Retina (tissue), 1 donor: ENCODE results near the gene LATS1.

Source experiments
- DNase-seq: peaks from one replicate; pipeline ENCODE4 v3.0.0-alpha.2; 2016

LATS1 gene

GRCh38 chr6:149648148-149649145 lies 69.5 kb downstream of the LATS1 start, which contains the start of gene KATNA1:
Gene KATNA1, minus strand, starts transcription at chr6:149648714. Its CDS starts 10,167 bp downstream, at chr6:149638547.
- peak; percentile 92 for DNase-seq

GRCh38 chr6:149646599-149646998 lies 71.3 kb downstream of the LATS1 start:
- no peak for DNase-seq

GRCh38 chr6:149642829-149643580 lies 74.9 kb downstream of the LATS1 start:
- no peak for DNase-seq

GRCh38 chr6:149636124-149636523 lies 81.8 kb downstream of the LATS1 start:
- no peak for DNase-seq

- no peak for DNase-seq
These were observed 83.6 kb downstream of the LATS1 start for GRCh38 chr6:149634315-149634714.

- no peak for DNase-seq
These were observed 88.9 kb downstream of the LATS1 start for GRCh38 chr6:149628875-149629510.

GRCh38 chr6:149627672-149628071 lies 90.2 kb downstream of the LATS1 start:
- no peak for DNase-seq

- DNase-seq, result no peak
These were observed 102.1 kb downstream of the LATS1 start for GRCh38 chr6:149615805-149616204.

GRCh38 chr6:149614337-149614736 lies 103.6 kb downstream of the LATS1 start:
- no peak for DNase-seq

GRCh38 chr6:149608381-149608982 lies 109.4 kb downstream of the LATS1 start:
- DNase-seq, result no peak
